IPS DF 19.7 (cell line): ENCODE data around the gene DAZAP2.
"Not testable (repeated sequence)": the region's sequence is repeated elsewhere in the genome, so short reads cannot be mapped to it uniquely, and the experiment has no call there.

Source experiments
- DNase-seq: peaks from one replicate; pipeline ENCODE4 v3.0.0-alpha.2; 2013; ENCODE audit warnings: low read depth, low spot score

Gene DAZAP2

GRCh38 chr12:51247523-51248206 is 9.0 kb downstream of the DAZAP2 start:
- no peak for DNase-seq

- no peak for DNase-seq
Measured at GRCh38 chr12:51253276-51253675, 14.7 kb downstream of the DAZAP2 start.

GRCh38 chr12:51254536-51254935 is 15.9 kb downstream of the DAZAP2 start:
- DNase-seq = no peak

- DNase-seq = not testable (repeated sequence)
Measured at GRCh38 chr12:51259600-51259999, 21.0 kb downstream of the DAZAP2 start.

GRCh38 chr12:51262758-51263177 is 24.1 kb downstream of the DAZAP2 start:
- no peak for DNase-seq

GRCh38 chr12:51263341-51263740 is 24.7 kb downstream of the DAZAP2 start:
- DNase-seq = no peak

GRCh38 chr12:51264297-51264696 is 25.7 kb downstream of the DAZAP2 start:
- no peak for DNase-seq

GRCh38 chr12:51265024-51265423 is 26.4 kb downstream of the DAZAP2 start:
- DNase-seq = no peak

- DNase-seq = no peak
Measured at GRCh38 chr12:51269174-51270066, 30.8 kb downstream of the DAZAP2 start.

GRCh38 chr12:51270067-51270950 is 31.7 kb downstream of the DAZAP2 start, which contains the start of gene SMAGP:
TSS of gene SMAGP (minus strand) at chr12:51270415. CDS start at chr12:51269278, 1,137 bp downstream.
- DNase-seq = no peak

- DNase-seq = no peak
Measured at GRCh38 chr12:51270951-51271518, 32.4 kb downstream of the DAZAP2 start.

GRCh38 chr12:51272810-51273209 is 34.2 kb downstream of the DAZAP2 start:
- not testable (repeated sequence) for DNase-seq

GRCh38 chr12:51275088-51275487 is 36.5 kb downstream of the DAZAP2 start:
- DNase-seq = no peak

- no peak for DNase-seq
Measured at GRCh38 chr12:51281202-51281924, 42.7 kb downstream of the DAZAP2 start.

- no peak for DNase-seq
Measured at GRCh38 chr12:51285843-51286242, 47.2 kb downstream of the DAZAP2 start.

- not testable (repeated sequence) for DNase-seq
Measured at GRCh38 chr12:51291603-51292513, 53.2 kb downstream of the DAZAP2 start.
